Measurements from ENCODE around the gene C13orf46. TPM values are rescaled to one million over a fixed set of nuclear protein-coding genes. Genes with fewer than 3 reads are reported as not detected.
"Not testable (repeated sequence)": the region's sequence is repeated elsewhere in the genome, so short reads cannot be mapped to it uniquely, and the experiment has no call there.

C13orf46 gene
- total RNA-seq, 1 donor from 2014 or later, result 0.54 TPM

DNA sequence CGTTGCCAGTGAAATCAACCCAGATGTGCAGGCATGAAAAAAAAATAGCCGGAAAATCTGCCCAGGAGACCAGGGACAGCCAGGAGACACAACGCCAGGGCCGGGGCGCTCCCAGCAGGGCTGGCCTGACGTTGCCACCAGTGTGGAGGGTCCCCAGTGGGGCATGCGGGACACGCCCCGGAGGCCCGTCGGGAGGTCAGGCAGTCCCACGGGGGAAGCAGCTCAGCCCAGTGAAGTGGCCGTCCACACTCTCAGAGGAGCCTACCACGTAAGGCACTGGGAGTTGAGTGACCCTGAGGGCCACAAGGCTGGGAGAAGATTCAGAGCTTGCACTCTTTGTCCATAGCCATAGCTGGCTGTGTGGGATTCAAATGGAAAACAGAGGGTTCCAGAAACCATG, 56.8 kb downstream of the C13orf46 start:
- H3K4me3 Mint-ChIP-seq, result no peak overlapping the region
- DNase-seq (ENCODE audit: low spot score in 2 of 2, unreplicated experiment in 2 of 2), result peak in 1 of 2 experiments; percentile 21
- H3K27me3 Mint-ChIP-seq (ENCODE audit: low read depth), result peaks cover 40% of the 10 kb centered on the region
- peaks cover 6% of the 10 kb centered on the region for H3K36me3 Mint-ChIP-seq
- TF ChIP-seq, protein P1, sequence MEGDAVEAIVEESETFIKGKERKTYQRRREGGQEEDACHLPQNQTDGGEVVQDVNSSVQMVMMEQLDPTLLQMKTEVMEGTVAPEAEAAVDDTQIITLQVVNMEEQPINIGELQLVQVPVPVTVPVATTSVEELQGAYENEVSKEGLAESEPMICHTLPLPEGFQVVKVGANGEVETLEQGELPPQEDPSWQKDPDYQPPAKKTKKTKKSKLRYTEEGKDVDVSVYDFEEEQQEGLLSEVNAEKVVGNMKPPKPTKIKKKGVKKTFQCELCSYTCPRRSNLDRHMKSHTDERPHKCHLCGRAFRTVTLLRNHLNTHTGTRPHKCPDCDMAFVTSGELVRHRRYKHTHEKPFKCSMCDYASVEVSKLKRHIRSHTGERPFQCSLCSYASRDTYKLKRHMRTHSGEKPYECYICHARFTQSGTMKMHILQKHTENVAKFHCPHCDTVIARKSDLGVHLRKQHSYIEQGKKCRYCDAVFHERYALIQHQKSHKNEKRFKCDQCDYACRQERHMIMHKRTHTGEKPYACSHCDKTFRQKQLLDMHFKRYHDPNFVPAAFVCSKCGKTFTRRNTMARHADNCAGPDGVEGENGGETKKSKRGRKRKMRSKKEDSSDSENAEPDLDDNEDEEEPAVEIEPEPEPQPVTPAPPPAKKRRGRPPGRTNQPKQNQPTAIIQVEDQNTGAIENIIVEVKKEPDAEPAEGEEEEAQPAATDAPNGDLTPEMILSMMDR (IDR thresholded peaks at IDR 0.05; ENCODE audit: unreplicated experiment), result no peak
- no peaks in the 10 kb centered on the region for H3K4me1 Mint-ChIP-seq
- H3K9me3 Mint-ChIP-seq, result peaks cover 18% of the 10 kb centered on the region
- H3K27ac Mint-ChIP-seq, result no peak overlapping the region

DNA sequence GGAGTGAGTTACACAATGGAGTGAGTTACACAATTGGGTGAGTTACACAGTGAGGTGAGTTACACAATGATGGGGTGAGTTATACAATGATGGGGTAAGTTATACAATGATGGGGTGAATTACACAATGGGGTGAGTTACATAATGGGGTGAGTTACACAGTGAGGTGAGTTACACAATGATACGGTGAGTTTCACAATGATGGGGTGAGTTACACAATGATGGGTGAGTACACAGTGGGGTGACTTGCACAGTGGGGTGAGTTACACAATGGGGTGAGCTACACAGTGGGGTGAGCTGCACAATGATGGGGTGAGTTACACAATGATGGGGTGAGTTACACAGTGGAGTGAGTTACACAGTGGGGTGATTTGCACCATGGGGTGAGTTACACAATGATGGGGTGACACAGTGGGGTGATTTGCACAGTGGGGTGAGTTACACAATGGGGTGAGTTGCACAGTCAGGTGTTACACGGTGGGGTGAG, 57.5 kb downstream of the C13orf46 start:
- H3K9me3 Mint-ChIP-seq, result peaks cover 16% of the 10 kb centered on the region
- no peak overlapping the region for H3K27ac Mint-ChIP-seq
- DNase-seq (ENCODE audit: low spot score in 2 of 2, unreplicated experiment in 2 of 2), result no peak
- TF ChIP-seq, protein P1 (IDR thresholded peaks at IDR 0.05; ENCODE audit: unreplicated experiment), result no peak
- no peaks in the 10 kb centered on the region for H3K36me3 Mint-ChIP-seq
- no peaks in the 10 kb centered on the region for H3K4me1 Mint-ChIP-seq
- peaks cover 43% of the 10 kb centered on the region for H3K27me3 Mint-ChIP-seq (ENCODE audit: low read depth)
- H3K4me3 Mint-ChIP-seq, result no peak overlapping the region

DNA sequence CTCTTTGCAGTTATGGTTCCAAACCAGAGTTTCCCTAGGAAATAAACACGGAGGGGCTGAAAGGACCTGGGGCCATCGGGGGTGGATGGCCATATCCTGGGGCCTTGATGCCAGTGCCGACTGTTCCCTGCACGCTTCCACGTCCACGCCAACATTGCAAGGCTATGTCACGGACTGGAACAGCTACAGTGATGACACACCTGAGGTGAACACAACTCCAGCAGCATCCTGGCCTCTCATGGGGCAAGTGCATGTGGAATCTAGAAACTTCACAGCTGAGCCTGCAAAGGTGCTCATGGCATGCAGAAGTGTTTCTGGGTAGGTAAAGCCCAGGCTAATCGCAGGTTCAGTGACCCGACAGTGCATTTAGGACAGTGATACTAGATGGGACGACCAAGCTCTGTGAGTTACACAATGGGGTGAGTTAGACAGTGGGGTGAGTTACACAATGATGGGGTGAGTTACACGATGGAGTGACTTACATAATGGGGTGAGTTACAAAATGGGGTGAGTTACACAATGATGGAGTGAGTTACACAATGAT, 58.0 kb downstream of the C13orf46 start:
- peaks cover 18% of the 10 kb centered on the region for H3K9me3 Mint-ChIP-seq
- peaks cover 48% of the 10 kb centered on the region for H3K27me3 Mint-ChIP-seq (ENCODE audit: low read depth)
- DNase-seq (ENCODE audit: low spot score in 2 of 2, unreplicated experiment in 2 of 2), result peak in 1 of 2 experiments; percentile 20
- no peaks in the 10 kb centered on the region for H3K36me3 Mint-ChIP-seq
- H3K4me1 Mint-ChIP-seq, result no peaks in the 10 kb centered on the region
- H3K27ac Mint-ChIP-seq, result no peak overlapping the region
- TF ChIP-seq, protein P1 (IDR thresholded peaks at IDR 0.05; ENCODE audit: unreplicated experiment), result no peak
- H3K4me3 Mint-ChIP-seq, result no peak overlapping the region

DNA sequence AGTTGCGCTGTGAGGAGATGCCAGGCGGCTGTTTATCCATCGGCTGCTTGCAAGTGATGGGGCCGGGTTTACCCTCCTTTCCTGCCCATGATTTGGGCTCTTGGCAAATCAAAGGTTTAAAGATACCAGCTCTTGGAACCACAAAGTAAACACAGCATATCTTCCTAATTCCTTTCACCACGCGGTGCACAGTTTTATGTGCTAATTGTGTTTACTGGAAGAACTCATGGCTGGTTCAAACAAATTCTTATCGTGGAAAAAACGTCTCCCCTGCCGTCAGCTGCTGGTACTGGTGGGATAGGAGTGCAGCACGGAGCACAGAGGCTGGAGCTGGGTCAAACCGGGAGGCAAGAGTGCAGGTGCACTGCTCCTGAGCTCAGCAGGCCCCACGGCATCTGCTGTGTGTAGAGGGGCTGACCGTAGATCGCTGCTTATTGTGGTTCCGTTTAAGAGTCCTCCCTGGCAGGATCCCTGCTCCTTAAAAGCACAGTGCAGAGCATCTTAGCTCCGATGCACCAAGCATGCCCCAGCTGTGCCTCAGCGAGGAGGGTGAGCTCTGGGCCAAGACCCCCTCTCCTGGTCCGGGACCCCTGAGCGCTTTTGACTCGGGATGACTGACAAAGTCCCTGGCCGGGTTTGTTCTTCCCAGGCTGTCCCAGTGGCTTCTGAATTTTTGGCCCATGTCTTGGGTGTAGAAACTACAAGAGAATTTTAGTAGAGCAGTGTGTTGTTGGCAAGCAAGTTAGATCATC, 58.7 kb downstream of the C13orf46 start:
- H3K27ac Mint-ChIP-seq, result no peak overlapping the region
- H3K4me1 Mint-ChIP-seq, result no peaks in the 10 kb centered on the region
- peak in 1 of 2 experiments; percentile 34 for DNase-seq (ENCODE audit: low spot score in 2 of 2, unreplicated experiment in 2 of 2)
- no peak overlapping the region for H3K4me3 Mint-ChIP-seq
- H3K9me3 Mint-ChIP-seq, result peaks cover 20% of the 10 kb centered on the region
- H3K36me3 Mint-ChIP-seq, result no peaks in the 10 kb centered on the region
- peaks cover 49% of the 10 kb centered on the region for H3K27me3 Mint-ChIP-seq (ENCODE audit: low read depth)
- TF ChIP-seq, protein P1 (IDR thresholded peaks at IDR 0.05; ENCODE audit: unreplicated experiment), result no peak

DNA sequence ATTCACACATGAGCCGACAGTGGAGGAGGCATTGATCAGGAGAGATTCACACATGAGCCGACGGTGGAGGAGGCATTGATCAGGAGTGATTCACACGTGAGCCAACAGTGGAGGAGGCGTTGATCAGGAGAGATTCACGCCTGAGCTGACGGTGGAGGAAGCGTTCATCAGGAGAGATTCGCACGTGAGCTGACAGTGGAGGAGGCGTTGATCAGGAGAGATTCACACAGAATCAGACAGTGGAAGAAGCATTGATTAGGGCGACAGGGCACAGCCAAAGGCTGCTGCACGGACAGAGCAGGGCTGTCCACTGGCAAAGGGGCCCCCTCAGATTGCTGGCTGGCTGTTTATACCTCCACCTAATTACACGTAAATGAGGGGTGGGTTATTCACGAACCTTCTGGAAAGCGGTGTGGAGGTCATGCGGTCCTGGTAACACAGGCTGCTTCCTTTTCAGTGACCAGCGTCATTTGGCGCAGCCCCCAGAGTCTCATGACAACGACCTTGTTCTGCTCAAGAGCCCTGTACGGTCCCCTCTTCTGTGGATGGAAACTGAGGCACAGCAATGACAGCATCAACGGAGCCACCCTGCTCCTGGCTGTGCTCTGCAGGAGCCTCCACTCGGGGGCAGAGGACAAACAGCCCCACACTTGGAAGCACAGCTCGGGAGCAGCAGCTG, 59.4 kb downstream of the C13orf46 start:
- H3K27ac Mint-ChIP-seq, result no peak overlapping the region
- DNase-seq (ENCODE audit: low spot score in 2 of 2, unreplicated experiment in 2 of 2), result peak in 1 of 2 experiments; percentile 28
- no peaks in the 10 kb centered on the region for H3K4me1 Mint-ChIP-seq
- H3K36me3 Mint-ChIP-seq, result no peaks in the 10 kb centered on the region
- TF ChIP-seq, protein P1 (IDR thresholded peaks at IDR 0.05; ENCODE audit: unreplicated experiment), result no peak
- H3K9me3 Mint-ChIP-seq, result peaks cover 20% of the 10 kb centered on the region
- H3K4me3 Mint-ChIP-seq, result no peak overlapping the region
- peaks cover 49% of the 10 kb centered on the region for H3K27me3 Mint-ChIP-seq (ENCODE audit: low read depth)

DNA sequence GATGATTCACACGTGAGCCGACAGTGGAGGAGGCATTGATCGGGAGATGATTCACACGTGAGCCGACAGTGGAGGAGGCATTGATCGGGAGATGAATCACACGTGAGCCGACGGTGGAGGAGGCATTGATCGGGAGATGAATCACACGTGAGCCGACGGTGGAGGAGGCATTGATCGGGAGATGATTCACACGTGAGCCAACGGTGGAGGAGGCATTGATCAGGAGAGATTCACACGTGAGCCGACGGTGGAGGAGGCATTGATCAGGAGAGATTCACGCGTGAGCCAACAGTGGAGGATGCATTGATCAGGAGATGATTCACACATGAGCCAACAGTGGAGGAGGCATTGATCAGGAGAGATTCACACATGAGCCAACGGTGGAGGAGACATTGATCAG, 60.0 kb downstream of the C13orf46 start:
- Mint-ChIP-seq H3K27me3 (ENCODE audit: low read depth) (peaks cover 49% of the 10 kb centered on the region), H3K9me3 (peaks cover 20% of the 10 kb centered on the region)
- DNase-seq (ENCODE audit: low spot score in 2 of 2, unreplicated experiment in 2 of 2); H3K36me3 Mint-ChIP-seq; H3K4me1 Mint-ChIP-seq; H3K4me3 Mint-ChIP-seq; H3K27ac Mint-ChIP-seq: not testable (repeated sequence)

DNA sequence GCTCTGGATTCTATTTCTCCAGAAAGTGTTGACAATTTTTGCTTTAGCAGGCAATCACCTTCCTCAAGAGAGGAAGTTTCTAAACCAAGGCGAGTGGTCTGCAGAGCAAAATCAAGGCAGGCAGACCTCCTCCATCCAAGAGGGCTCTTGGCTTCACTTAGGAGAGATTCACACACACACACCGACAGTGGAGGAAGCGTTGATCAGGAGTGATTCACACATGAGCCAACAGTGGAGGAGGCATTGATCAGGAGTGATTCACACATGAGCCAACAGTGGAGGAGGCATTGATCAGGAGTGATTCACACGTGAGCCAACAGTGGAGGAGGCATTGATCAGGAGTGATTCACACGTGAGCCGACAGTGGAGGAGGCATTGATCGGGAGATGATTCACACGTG, 60.5 kb downstream of the C13orf46 start:
- H3K4me3 Mint-ChIP-seq, H3K36me3 Mint-ChIP-seq, H3K4me1 Mint-ChIP-seq, H3K27ac Mint-ChIP-seq: not testable (repeated sequence)
- peaks cover 20% of the 10 kb centered on the region for H3K9me3 Mint-ChIP-seq
- peak in 1 of 2 experiments; percentile 13 for DNase-seq (ENCODE audit: low spot score in 2 of 2, unreplicated experiment in 2 of 2)
- peaks cover 49% of the 10 kb centered on the region for H3K27me3 Mint-ChIP-seq (ENCODE audit: low read depth)

Measured in mesothelial cell of epicardium (in vitro differentiated cells).